Epidermal melanocyte (primary cell): ENCODE data around the gene DTNBP1.
"Not testable (repeated sequence)": the region's sequence is repeated elsewhere in the genome, so short reads cannot be mapped to it uniquely, and the experiment has no call there.

Experiments
- DNase-seq: peaks from one replicate; pipeline ENCODE4 v3.0.0; 2011; ENCODE audit warnings: low spot score; ENCODE audit not compliant: insufficient read length

The DTNBP1 gene

DNA sequence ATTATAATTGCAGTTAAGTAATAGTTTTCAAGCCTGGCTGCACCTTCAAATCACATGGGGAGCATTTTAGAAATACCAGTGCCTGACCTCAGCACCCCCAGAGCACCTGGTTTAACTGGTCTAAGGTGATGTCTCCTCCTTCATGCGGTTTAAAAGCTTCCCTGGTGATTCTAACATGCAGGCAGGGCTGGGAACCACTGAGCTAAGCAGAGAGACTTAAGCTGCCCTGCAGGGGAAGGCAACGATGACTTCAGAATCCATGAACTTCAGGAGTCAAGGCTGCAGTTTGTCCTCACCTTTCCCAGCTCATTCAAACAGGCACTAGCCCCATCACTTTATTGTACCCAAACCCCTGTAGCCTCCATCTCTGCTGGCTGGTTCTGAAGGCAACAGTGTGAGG lies 6.1 kb upstream of the DTNBP1 start:
- DNase-seq, result no peak

DNA sequence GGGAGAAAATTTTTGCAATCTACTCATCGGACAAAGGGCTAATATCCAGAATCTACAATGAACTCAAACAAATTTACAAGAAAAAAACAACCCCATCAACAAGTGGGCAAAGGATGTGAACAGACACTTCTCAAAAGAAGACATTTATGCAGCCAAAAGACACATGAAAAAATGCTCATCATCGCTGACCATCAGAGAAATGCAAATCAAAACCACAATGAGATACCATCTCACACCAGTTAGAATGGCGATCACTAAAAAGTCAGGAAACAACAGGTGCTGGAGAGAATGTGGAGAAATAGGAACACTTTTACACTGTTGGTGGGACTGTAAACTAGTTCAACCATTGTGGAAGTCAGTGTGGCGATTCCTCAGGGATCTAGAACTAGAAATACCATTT lies 4.1 kb upstream of the DTNBP1 start:
- DNase-seq, result not testable (repeated sequence)

DNA sequence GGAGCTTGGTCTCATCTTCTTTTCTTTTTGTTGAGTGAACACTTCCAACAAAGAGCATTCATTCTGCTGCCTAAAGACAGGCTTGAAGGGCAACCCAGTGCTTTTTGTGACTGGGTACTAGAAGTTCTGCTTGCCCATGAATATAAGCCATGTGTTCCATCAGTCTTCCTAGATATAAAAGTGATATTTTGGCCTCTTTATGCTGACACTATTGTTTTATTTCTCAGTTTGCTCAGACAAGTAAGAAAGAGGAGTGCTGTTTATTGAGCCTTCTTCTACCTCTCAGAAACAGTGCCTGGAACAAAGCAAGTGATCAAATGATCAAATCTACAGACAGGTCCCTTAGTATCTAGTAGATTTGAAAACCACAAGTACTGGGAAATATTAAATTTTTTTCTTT lies 2.4 kb upstream of the DTNBP1 start:
- DNase-seq, result no peak

DNA sequence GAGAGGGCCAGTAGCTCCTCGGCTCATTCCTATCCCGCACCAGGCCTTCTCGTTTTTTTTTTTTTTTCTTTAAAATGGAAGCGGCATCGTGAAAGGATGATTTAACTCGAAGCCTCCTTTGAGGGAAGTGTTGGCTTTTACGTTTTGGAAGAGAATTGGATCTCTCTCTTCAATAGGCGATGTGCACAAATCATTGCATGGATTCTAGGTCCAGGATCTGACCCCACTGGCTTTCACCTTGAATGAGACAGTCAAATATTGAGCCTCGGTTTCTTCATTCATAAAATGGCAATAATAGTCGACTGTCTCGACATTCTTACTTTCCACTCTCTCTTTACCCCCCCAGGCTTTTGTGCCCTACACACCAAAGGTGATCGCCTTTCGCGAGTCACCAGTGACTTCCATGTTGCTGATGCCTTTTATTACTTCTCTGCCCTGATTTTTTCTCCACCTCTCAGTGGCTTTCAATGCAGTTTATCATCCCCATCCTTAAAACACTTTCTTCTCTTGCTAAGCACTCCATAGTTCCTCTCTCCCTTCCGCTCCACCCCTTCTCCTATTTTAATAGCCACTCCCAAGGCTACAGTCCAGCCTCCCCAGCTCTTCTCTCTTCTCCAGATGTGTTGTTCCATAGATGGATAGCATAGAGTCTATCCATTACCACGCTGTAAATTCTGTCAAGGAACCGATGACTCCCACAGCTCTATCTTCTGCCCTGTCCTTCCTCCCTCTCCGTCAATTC lies 473 bp upstream of the DTNBP1 start:
- DNase-seq, result no peak

DNA sequence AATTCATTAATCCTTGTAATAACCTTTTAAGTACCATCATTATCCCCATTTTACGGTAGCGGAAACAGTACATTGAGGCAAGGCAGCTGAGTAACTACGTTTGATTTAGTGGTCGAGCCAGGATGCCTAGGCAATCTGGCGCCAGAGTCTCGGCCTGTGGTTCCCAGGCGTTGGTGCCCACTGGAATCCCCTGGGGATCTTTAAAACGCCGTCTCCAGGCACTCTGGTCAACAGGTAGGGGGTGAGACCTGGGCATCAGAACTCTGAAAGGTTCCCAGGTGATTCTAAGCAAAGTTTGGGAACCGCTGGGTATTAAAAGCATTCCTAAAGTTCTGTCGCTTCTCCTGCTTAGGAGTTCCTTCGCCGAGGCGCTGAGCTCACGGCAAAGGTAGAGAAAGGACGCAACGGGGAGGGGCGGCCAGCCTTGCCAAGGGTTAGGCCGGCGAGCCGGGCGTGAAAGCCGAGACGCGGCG lies 939 bp downstream of the DTNBP1 start:
- no peak for DNase-seq

DNA sequence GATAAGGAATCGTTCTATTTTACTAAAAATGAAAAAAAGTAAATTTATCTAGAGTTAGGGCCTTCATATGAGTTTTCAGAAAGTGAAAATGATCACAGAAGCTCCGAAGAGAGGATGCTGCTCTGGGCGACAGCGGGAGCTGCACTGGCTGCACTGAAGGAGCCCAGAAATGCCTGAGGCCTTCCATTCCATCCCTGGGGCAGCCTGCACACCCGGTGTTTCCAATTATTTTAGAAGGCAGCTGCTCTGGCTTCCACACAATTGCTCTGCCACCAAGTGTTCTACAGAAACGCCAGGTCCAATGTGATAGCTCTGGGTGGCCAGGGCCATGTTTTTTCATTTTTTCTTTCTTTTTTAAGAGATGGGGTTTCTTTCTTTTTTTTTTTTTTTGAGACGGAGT lies 3.6 kb downstream of the DTNBP1 start:
- DNase-seq, result peak; percentile 50

DNA sequence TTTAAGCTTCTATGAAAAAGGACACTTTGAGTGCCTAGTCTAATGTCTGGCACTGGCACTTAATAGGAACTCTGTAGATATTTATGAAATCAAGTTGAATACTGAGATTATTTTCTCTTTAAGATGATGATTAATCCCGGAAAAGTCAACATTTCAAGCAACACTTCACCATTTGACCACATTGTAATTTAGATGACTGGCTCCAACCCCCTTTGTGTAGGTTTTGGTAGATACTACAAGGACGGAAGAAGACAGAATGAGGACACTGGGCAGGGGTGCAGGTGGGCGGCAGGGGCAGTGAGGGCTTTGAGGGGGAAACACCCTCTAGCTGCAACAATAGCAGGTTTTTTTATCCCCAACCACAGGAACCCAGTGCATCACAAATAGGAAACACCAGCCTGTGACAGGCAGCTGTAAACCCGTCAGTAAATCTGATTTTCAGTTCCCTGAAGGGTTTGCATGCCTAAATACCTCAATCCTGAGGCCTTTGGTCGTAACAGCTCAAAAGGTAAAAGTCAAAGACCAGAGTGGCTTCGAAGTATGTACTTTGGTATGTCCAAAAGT lies 4.6 kb downstream of the DTNBP1 start:
- no peak for DNase-seq

DNA sequence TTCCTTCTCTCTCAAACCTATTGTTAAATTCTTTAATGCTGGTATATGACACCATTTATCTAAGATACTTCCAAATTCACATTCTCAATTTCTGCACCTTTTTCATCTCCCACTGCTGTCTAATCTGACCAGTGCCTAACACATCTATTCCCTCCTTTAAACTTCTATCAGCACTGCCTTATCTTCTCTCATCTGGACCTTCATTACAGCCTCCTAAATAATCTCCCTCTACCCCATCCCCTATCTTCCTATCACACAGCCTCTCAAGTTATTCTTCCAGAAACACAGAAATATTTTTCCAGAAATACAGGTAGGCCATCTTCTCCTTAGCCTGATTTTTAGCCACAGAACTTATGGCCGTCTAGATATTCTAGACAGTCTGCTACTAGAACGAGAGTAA lies 5.5 kb downstream of the DTNBP1 start:
- no peak for DNase-seq

DNA sequence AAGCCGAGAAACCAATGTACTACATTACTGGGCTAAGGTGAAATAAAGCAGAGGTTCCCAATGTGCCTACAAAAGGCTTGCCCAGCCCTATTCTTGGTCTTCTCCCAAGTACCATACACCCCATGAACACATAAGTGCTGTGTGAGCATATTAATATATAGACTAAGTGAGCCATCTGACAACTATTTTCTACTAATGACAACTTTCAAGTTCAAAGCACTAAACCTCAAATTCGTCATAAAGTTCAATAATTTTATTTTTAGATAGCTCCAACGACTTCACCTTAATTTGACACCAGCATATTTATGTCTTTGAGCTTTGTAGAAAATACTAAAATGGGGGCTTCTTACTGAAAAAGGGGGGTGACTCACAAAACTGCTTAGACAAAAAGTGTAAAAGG lies 6.7 kb downstream of the DTNBP1 start:
- no peak for DNase-seq

DNA sequence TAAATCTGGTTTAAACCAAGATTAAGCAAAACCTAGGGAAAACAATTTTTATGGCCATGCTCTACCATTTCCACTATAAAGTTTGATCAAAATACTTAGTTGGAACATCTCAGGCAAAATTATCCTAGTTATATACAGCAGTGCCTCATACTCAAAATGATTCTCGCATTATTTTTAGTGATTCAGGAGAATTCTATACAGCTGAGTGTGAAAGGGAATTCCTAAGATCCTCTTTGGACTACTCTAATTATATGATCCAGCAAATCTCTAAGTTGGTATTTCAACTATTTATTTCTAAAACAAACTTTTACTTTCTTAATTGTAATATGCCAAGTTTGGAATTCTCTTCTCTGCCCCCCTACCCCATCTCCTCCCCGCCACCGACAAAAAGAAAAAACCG lies 8.6 kb downstream of the DTNBP1 start:
- DNase-seq, result no peak

DNA sequence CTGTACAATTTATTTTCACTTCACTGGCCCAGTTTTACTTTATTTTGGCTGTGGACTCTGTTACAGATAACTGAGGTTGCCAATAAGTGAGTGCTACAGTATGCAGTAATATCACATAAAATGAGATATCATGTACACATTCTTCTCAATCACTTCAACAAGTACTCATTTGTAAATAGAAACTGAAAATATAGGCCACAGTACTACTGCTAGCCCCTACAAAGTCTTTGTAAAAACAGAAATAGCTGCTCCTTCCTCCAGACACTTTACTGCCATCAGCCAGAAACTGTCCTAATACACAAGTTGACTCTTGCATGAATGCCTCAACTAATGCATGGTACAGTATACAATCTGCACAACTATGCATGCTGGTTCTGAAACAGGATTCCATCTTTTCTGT lies 9.2 kb downstream of the DTNBP1 start:
- no peak for DNase-seq

DNA sequence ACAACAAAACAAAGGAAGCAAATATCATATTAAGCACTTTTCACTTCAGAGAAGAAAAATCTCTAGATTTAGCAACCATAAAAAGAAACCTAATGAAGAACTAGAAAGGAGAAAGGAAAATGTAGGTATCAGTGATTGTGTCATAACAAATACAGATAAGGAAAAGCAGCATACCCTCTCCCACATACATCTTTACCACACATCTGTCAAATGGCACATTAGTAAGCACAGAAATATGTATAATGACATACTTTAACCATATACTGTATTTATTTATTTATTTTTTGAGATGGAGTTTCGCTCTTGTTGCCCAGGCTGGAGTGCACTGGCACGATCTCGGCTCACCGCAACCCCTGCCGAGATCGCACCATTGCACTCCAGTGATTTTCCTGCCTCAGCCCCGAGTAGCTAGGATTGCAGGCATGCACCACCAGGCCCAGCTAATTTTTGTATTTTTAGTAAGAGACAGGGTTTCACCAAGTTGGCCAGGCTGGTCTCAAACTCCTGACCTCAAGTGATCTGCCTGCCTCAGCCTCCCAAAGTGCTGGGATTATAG lies 12.7 kb downstream of the DTNBP1 start:
- DNase-seq, result not testable (repeated sequence)

DNA sequence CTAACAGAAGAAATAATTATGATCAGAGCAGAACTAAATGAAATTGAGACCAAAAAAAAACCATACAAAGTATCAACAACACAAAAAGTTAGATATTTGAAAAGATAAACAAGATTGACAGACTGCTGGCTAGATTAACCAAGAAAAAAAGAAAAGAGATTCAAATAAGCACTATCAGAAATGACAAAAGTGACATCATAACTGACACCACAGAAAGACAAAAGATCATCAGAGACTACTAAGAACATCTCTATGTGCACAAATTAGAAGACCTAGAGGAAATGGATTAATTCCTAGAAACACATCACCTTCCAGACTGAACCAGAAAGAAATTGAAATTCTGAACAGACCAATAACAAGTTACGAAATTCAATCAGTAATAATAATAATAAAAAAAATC lies 17.9 kb downstream of the DTNBP1 start:
- no peak for DNase-seq

DNA sequence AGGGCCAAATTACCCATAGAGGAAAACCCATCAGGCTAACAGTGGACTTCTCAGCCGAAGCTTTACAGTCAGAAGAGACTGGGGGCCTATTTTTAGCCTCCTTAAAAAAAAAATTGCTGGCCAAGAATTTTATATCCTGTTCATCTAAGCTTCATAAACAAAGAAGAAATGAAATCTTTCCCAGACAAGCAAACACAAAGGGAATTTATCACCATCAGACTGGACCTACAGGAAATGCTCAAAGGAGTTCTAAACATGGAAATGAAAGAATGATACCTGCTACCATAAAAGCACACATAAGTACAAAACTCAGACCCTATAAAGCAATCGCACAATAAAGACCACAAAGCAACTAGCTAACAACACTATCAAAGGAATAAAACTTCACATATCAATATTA lies 19.3 kb downstream of the DTNBP1 start:
- no peak for DNase-seq

DNA sequence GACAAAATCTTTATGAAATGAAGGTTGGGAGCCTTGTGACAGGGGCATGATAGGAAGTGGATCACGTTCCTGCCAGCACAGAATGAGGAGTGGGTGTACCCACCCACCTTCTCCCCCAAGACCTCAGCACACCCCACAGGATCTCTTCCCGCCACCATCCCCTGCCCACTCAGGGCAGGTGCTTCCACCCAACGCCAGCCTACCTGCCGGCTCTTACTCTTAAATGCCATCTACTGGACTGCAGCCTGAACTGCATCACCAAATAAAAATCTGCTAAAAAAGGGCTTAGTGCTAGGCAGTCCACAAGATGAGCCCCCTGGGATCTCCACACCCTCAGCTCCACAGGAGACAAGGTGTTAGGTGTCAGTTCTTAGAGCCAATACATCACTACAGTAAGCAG lies 20.6 kb downstream of the DTNBP1 start:
- DNase-seq, result no peak

DNA sequence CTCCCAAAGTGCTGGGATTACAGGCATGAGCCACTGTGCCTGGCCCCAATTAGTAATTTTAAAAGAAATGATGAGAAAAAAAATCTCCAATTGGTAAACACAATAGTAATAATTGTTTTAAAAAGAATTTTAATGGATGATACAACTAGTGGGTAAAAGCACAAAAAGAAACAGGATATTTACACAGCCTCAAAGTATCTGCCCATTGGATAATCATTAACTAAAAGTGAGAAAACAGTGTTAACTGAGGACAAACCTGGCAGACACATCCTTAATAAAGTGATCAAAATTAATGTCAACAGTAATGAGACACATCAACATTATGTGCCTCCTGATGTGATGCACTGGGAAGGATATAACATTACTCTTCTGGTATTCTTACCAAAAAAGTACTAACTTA lies 24.5 kb downstream of the DTNBP1 start:
- no peak for DNase-seq

DNA sequence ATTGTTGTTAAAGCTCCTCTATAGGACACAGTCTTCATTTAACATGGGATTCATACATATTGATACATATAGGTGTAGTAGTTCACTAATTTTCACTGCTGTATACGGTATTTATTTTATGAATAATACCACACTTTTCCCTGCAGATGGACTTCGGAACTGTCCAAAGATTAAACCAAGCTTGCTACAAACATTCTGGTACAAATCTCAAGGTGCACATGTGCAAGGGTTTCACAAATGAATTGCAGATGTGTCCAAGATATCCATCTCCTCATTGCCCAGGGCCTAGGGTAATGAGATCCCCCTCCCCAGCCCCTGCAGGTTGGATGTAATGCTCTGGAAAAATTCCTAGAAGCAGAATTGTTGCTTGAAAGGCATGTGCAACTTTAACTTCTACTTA lies 31.4 kb downstream of the DTNBP1 start:
- no peak for DNase-seq

DNA sequence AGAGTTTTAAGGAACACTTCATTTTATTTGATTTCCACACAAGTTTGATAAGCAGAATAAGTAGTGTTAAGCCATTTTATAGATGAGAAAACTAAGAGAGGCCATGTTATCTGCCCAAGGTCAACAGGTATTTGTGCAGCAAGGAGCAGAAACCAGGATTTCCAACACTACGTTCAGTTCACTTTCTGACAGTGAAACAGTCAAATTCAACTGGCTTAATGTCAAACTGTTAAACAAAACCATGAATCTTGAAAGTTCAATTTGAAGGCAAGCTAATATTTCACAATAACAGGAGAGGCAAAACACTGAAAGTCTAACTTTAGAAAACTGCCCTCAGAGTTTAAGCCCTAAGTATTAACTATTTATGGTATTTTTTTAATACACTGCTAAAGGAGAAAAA lies 32.6 kb downstream of the DTNBP1 start:
- no peak for DNase-seq

DNA sequence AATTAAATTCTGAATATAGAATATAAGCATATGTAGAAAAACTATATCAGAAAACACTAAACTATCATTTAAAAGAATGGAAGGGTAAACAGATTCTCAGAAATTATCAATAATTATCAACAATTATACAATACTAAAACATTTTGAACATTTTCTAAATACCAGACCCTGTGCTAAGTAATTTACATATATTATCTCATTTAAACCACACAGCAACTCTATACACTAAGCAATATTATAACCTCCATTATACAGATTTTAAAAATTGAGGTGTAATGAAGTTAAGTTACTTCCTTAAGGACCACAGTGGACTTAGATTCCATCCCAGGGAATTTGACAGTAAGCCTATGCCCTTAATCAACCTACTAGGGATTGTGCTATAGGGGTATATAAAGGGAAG lies 33.3 kb downstream of the DTNBP1 start:
- no peak for DNase-seq

DNA sequence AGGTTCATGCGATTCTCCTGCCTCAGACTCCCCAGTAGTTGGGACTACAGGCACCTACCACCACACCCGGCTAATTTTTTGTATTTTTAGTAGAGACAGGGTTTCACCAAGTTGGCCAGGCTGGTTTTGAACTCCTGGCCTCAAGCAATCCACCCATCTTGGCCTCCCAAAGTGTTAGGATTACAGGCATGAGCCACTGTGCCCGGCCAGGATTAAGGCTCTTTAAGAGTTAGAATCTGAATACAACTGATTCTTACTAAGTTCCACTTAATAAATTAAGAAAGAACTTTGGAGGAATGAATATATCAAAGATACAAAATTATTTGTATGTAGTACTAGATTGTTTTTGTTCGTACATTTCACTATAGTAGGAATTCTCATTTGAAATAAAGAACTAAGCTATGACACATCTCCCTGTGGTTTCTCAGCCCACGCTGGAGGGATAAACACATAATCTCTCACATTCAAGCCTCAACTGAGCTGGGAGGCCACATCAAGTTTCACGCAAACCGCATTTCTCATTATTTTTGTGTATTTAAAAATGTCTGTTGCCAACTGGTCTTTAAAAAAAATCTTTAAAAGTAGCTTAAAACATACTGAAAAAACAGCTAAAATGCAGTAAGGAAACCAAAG lies 34.2 kb downstream of the DTNBP1 start:
- DNase-seq, result peak; percentile 55

DNA sequence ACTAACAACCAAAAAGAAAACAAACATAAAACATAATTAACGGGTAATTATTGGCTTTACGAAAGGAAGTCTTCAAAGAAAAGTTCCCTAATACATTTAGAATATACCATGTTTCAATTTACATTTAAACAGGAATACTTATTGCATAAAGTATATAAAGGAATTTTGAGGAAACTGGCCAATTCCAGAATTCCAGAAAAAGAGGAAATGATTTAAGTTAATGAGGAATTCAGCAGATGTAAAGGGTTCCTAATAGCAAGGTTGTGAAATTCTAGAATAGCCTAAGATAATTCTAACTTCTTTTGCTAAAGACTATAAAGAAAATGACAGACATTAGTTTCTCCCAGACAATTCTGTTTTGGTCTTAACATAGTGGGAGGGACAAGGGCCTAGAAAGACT lies 35.0 kb downstream of the DTNBP1 start:
- DNase-seq, result no peak

DNA sequence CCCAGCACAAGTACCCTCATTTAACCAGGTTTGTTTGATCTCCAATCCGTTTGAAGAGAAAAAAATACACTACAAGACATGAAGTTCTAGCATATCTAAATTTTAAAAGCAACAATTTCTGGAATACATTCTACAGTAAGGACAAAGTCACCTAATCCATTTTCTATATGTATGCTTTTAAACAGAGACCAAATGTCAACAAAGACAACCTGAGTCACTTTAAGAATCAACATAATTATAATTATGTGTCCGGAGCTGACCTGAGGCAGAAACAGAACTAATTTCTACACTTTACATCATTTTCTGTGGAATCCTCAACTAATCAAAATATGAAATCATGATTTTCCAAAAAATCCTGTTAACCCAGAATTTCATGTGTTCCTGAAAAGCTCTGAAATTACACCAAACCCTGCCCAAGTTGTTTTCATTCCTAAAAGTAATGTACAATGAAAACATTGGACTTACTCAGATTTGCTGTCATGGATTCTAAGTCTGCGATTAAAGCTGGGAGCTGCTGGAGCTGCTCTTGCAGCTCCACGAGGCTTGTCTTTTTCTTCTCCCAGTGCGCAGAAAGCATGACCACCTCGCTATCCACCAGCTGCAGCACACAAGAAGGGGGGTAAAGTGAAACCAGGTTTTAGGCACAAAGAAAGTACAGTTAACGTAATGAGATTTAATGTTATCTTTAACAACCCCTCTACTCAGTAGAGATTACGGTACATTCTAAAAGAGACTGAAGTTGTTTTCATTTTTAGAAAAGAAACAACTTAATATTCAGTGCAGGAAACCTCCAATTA lies 35.8 kb downstream of the DTNBP1 start:
- DNase-seq, result no peak
